ENCODE measurements around the gene NFATC1. TPM values are rescaled to one million over a fixed set of nuclear protein-coding genes. Genes with fewer than 3 reads are reported as not detected.

The NFATC1 gene
- total RNA-seq, 1 donor from 2014 or later: 52.6 TPM

DNA sequence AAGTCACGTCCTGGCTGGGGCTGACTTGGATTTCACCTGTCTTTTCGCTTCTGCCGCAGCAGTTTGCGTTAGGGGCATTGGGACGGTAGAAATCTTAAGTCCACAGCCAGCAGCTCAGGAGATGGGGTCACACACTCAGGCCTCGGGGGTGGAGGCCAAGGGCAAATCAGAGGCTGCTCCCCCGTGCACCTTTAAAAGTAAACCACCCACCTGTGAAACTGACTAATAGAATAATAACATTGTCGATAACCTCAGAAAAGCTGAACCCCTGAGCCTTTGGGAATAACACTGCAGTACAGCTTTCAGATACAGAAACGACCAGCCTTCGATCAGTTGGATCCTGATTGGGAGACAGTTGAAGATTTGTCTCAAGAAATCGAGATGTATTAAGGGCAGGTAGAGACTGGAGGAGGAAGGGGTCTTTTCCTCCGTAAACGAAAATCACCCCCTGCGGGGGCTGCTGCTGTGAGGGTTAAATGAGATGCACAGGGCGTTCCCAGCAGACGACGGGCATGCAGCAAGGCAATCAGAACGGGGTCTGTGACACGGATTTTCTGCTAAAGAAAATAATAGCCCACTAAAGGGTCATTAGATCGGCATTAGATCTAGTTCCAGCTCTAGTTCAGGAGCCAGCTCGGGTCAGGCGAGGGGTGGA lies 16.4 kb upstream of the NFATC1 start:
- no peak for TF ChIP-seq CTCF (IDR thresholded peaks at IDR 0.05)
- ATAC-seq (ENCODE audit: low read depth) (no peak), DNase-seq (no peak)
- H3K27ac Mint-ChIP-seq: peak overlapping the region; percentile 50
- intact Hi-C loops (cut with micrococcal nuclease): loop anchor here (1.0 to 10.0 kb wide), 9 partner anchors 14 to 775 kb away; partner anchors contain the start of genes ATP9B, HSBP1L1 and TXNL4A
- H3K4me3 Mint-ChIP-seq: peak overlapping the region; percentile 46
- H3K9me3 Mint-ChIP-seq: no peaks in the 10 kb centered on the region
- no peaks in the 10 kb centered on the region for H3K27me3 Mint-ChIP-seq
- peaks cover 21% of the 10 kb centered on the region for H3K36me3 Mint-ChIP-seq (ENCODE audit: low read depth)
- ChIA-PET POLR2A (interaction anchor here (1.2 to 1.7 kb wide), 5 partner anchors 14 to 264 kb away, joined by 4 to 7 read pairs (median 6); partner anchors contain the start of gene NFATC1), CTCF (interaction anchor here (0.8 to 7.6 kb wide), 12 partner anchors 9 to 264 kb away, joined by 3 to 99 read pairs (median 6); partner anchors contain the start of gene NFATC1)
- H3K4me1 Mint-ChIP-seq: peaks cover 26% of the 10 kb centered on the region

DNA sequence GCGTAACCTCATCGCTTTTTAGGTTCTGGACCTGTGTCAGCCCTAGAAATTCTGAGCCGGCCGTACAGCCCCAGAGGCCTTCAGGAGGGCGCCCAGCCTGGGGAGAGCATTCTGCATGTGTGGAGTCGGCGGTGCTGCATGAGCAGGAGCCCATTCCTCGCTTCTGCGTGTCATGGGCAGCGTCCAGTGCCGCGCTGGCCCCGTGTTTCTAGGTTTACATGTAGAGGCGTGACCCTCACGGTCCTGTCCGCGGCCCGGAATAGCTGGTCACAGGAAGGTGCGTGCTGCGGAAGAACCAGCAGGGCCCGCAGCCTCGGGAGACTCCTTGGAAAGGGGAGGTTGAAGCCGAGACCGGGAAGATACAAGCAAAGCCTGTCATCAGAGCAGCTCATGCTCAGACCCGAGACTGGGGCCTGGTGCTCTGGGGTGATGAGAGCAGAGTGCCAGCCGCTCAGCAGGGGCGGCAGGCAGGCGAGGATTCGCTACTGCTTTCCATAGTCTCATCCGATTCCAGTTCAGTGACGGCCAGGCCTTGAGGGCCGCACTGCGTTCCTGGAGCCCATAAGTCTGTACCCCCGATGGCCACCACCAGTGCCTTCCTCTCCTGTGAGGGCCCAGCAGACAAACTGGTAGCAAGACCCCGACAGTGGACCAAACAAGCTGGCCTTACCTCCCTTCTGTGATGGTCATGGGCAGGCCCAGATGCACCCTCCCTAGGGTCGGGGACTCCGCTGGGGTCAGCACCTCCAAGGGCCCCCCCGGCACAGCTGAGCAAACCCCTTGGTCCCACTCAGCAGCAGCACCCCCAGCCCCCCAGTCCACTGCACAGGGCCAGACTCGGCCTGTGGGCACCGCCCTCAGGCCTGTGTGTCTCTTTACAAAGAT lies 15.6 kb upstream of the NFATC1 start:
- Mint-ChIP-seq H3K9me3 (no peaks in the 10 kb centered on the region), H3K4me1 (peaks cover 19% of the 10 kb centered on the region), H3K27ac (no peak overlapping the region), H3K36me3 (ENCODE audit: low read depth) (peaks cover 19% of the 10 kb centered on the region), H3K27me3 (no peaks in the 10 kb centered on the region), H3K4me3 (no peak overlapping the region)
- TF ChIP-seq CTCF (IDR thresholded peaks at IDR 0.05): peak; percentile 4
- DNase-seq: no peak
- ChIA-PET POLR2A (interaction anchor here (0.9 to 1.5 kb wide), 6 partner anchors 13 to 299 kb away, joined by 3 to 6 read pairs (median 4); partner anchors contain the start of gene NFATC1), CTCF (interaction anchor here (0.8 to 7.6 kb wide), 15 partner anchors 9 to 263 kb away, joined by 3 to 99 read pairs (median 6); partner anchors contain the start of gene NFATC1)
- intact Hi-C loops (cut with micrococcal nuclease): loop anchor here (1.0 to 10.0 kb wide), 10 partner anchors 13 to 774 kb away; partner anchors contain the start of genes ATP9B, HSBP1L1 and TXNL4A
- ATAC-seq (ENCODE audit: low read depth): no peak

GRCh38 chr18:79380816-79381806 lies 14.6 kb upstream of the NFATC1 start:
- ATAC-seq (ENCODE audit: low read depth): peak; percentile 70
- peaks cover 15% of the 10 kb centered on the region for H3K4me1 Mint-ChIP-seq
- ChIA-PET POLR2A (interaction anchor here (0.9 to 1.8 kb wide), 4 partner anchors 19 to 298 kb away, joined by 3 to 4 read pairs (median 3); no protein-coding TSS in a partner anchor), CTCF (interaction anchor here (0.8 to 7.6 kb wide), 12 partner anchors 8 to 262 kb away, joined by 3 to 99 read pairs (median 6); partner anchors contain the start of gene NFATC1)
- no peak overlapping the region for H3K4me3 Mint-ChIP-seq
- no peaks in the 10 kb centered on the region for H3K9me3 Mint-ChIP-seq
- peak; percentile 70 for DNase-seq
- intact Hi-C loops (cut with micrococcal nuclease): loop anchor here (2.0 kb wide), 1 partner anchor 440 kb away; no protein-coding TSS in a partner anchor
- H3K36me3 Mint-ChIP-seq (ENCODE audit: low read depth): peaks cover 19% of the 10 kb centered on the region
- TF ChIP-seq CTCF (IDR thresholded peaks at IDR 0.05): peak; percentile 30
- no peaks in the 10 kb centered on the region for H3K27me3 Mint-ChIP-seq
- H3K27ac Mint-ChIP-seq: no peak overlapping the region

DNA sequence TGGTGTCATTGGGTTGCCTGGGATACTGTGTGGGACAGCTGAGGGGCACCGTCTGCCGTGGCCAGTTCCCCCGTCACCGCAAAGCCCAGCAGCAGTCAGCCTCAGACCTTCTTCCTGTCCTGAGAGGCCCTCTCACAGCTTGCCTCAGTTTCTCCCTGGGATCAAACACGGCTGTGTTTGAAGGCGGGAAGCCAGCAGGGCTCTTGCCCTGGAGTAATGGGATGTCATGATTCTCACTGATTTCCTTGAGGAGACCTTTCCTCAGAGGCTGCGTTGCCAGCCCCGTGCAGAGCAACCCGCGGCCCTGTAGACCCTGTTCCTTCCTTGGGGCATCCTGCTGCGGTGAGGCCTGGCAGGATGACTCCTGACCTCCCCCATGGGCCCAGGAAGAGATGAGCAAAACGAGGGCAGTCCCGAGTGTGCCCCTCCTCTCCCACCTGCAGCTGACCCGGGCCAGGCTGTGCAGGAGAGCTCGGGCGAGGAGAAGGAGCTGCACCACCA lies 13.9 kb upstream of the NFATC1 start:
- H3K9me3 Mint-ChIP-seq: no peaks in the 10 kb centered on the region
- DNase-seq (no peak), ATAC-seq (ENCODE audit: low read depth) (no peak)
- H3K4me3 Mint-ChIP-seq: no peak overlapping the region
- peaks cover 17% of the 10 kb centered on the region for H3K4me1 Mint-ChIP-seq
- H3K27ac Mint-ChIP-seq: peak overlapping the region; percentile 7
- ChIA-PET POLR2A (interaction anchor here (1.3 to 1.8 kb wide), 2 partner anchors 19 to 142 kb away, joined by 3 to 4 read pairs; no protein-coding TSS in a partner anchor), CTCF (interaction anchor here (0.8 to 7.6 kb wide), 7 partner anchors 11 to 262 kb away, joined by 3 to 99 read pairs (median 16); partner anchors contain the start of gene NFATC1)
- no peaks in the 10 kb centered on the region for H3K27me3 Mint-ChIP-seq
- TF ChIP-seq CTCF (IDR thresholded peaks at IDR 0.05): no peak
- peaks cover 17% of the 10 kb centered on the region for H3K36me3 Mint-ChIP-seq (ENCODE audit: low read depth)
- intact Hi-C loops (cut with micrococcal nuclease): loop anchor here (2.0 kb wide), 1 partner anchor 439 kb away; no protein-coding TSS in a partner anchor

Data from activated B cell treated with CpG ODN at 0.5 μM for 24 hours (primary cell).